Fibroblast of mammary gland (primary cell): Measurements from ENCODE around the gene CLDN22.

Source experiments
- DNase-seq: peaks from one replicate; pipeline ENCODE4 v3.0.0-alpha.2; 2010; ENCODE audit warnings: low read depth
- H3K4me3 ChIP-seq: 2 replicates; pipeline ENCODE4 v1.5.1; 2011; ENCODE audit warnings: low read depth, mild to moderate bottlenecking, low read length, moderate library complexity; ENCODE audit not compliant: control insufficient read depth
- CTCF ChIP-seq: conservative IDR thresholded peaks from 2 replicates; pipeline ENCODE4 v1.5.1; 2011; ENCODE audit warnings: low read depth, low read length, inconsistent platforms; ENCODE audit not compliant: control insufficient read depth, insufficient read depth

CLDN22 gene

GRCh38 chr4:183299464-183299863 lies 20.6 kb downstream of the CLDN22 start:
- no peak overlapping the region for H3K4me3 ChIP-seq
- TF ChIP-seq CTCF = no peak
- no peak for DNase-seq

GRCh38 chr4:183297675-183298074 lies 22.4 kb downstream of the CLDN22 start:
- TF ChIP-seq CTCF = no peak
- H3K4me3 ChIP-seq = no peak overlapping the region
- DNase-seq = no peak

- no peak for DNase-seq
- no peak for TF ChIP-seq CTCF
- H3K4me3 ChIP-seq = no peak overlapping the region
These were observed 24.4 kb downstream of the CLDN22 start for GRCh38 chr4:183295711-183296110.

- no peak overlapping the region for H3K4me3 ChIP-seq
- no peak for DNase-seq
- no peak for TF ChIP-seq CTCF
These were observed 29.0 kb downstream of the CLDN22 start for GRCh38 chr4:183291070-183291469.

- DNase-seq = peak; percentile 14
- TF ChIP-seq CTCF = no peak
- no peak overlapping the region for H3K4me3 ChIP-seq
These were observed 30.4 kb downstream of the CLDN22 start for GRCh38 chr4:183289688-183290087.

- H3K4me3 ChIP-seq = no peak overlapping the region
- TF ChIP-seq CTCF = no peak
- DNase-seq = no peak
These were observed 31.1 kb downstream of the CLDN22 start for GRCh38 chr4:183288955-183289354.

- no peak for DNase-seq
- H3K4me3 ChIP-seq = no peak overlapping the region
- TF ChIP-seq CTCF = no peak
These were observed 32.4 kb downstream of the CLDN22 start for GRCh38 chr4:183287677-183288076.
